H9 (cell line): Measurements from ENCODE around the gene TPSAB1. TPM values are rescaled to one million over a fixed set of nuclear protein-coding genes. Genes with fewer than 3 reads are reported as not detected.

Experiments used
- DNase-seq: peaks from one replicate; pipeline ENCODE4 v3.0.0-alpha.2; 2017
- H2AFZ ChIP-seq: one replicate; pipeline ENCODE4 v1.6.1; 2013; ENCODE audit warnings: mild to moderate bottlenecking, low read length, control low read depth, moderate library complexity
- H2AK5ac ChIP-seq: 2 replicates; pipeline ENCODE4 v1.6.1; 2013; ENCODE audit warnings: low read length, control low read depth, mixed read lengths; ENCODE audit not compliant: insufficient read length
- H2BK120ac ChIP-seq: one replicate; pipeline ENCODE4 v1.6.1; 2013; ENCODE audit warnings: low read depth, mild to moderate bottlenecking, low read length, control low read depth, inconsistent platforms; ENCODE audit not compliant: poor library complexity, severe bottlenecking
- H2BK12ac ChIP-seq: 2 replicates; pipeline ENCODE4 v1.6.1; 2013; ENCODE audit warnings: low read length, control low read depth, mixed read lengths, low read depth; ENCODE audit not compliant: insufficient read length
- H2BK15ac ChIP-seq: 2 replicates; pipeline ENCODE4 v1.6.1; 2013; ENCODE audit warnings: low read depth, low read length, control low read depth
- H2BK20ac ChIP-seq: one replicate; pipeline ENCODE4 v1.6.1; 2013; ENCODE audit warnings: low read depth, mild to moderate bottlenecking, low read length, control low read depth, inconsistent platforms; ENCODE audit not compliant: poor library complexity, severe bottlenecking
- H2BK5ac ChIP-seq: 2 replicates; pipeline ENCODE4 v1.6.1; 2013; ENCODE audit warnings: low read length, control low read depth, mixed read lengths; ENCODE audit not compliant: insufficient read length
- H3K14ac ChIP-seq: 2 replicates; pipeline ENCODE4 v1.6.1; 2013; ENCODE audit warnings: low read length, control low read depth; ENCODE audit not compliant: insufficient read depth
- H3K18ac ChIP-seq: 2 replicates; pipeline ENCODE4 v1.6.1; 2013; ENCODE audit warnings: low read depth, mild to moderate bottlenecking, mixed read lengths, low read length, control low read depth; ENCODE audit not compliant: insufficient read length
- H3K23ac ChIP-seq: 2 replicates; pipeline ENCODE4 v1.6.1; 2013; ENCODE audit warnings: low read length, control low read depth, mixed read lengths, low read depth; ENCODE audit not compliant: insufficient read length
- H3K23me2 ChIP-seq: 2 replicates; pipeline ENCODE4 v1.6.1; 2013; ENCODE audit warnings: low read depth, mild to moderate bottlenecking, mixed read lengths, low read length, control low read depth; ENCODE audit not compliant: insufficient read length, poor library complexity, severe bottlenecking
- H3K27ac ChIP-seq: 2 replicates; pipeline ENCODE4 v1.5.1; 2013; ENCODE audit warnings: low read length, control low read depth, mixed read lengths, low read depth; ENCODE audit not compliant: insufficient read length
- H3K27me3 ChIP-seq: 2 replicates; pipeline ENCODE4 v1.6.1; 2013; ENCODE audit warnings: low read length, control low read depth, inconsistent platforms; ENCODE audit not compliant: insufficient read depth
- H3K4ac ChIP-seq: 2 replicates; pipeline ENCODE4 v1.6.1; 2013; ENCODE audit warnings: low read depth, mild to moderate bottlenecking, control low read depth, inconsistent platforms, low read length, moderate library complexity
- H3K4me1 ChIP-seq: 2 replicates; pipeline ENCODE4 v1.6.1; 2013; ENCODE audit warnings: low read length, control low read depth, inconsistent platforms; ENCODE audit not compliant: insufficient read depth
- H3K4me2 ChIP-seq: 2 replicates; pipeline ENCODE4 v1.6.1; 2013; ENCODE audit warnings: low read length, control low read depth, mixed read lengths; ENCODE audit not compliant: insufficient read length, insufficient read depth
- H3K56ac ChIP-seq: 2 replicates; pipeline ENCODE4 v1.6.1; 2013; ENCODE audit warnings: low read depth, mild to moderate bottlenecking, mixed read lengths, low read length, control low read depth; ENCODE audit not compliant: insufficient read length
- H3K79me1 ChIP-seq: 2 replicates; pipeline ENCODE4 v1.6.1; 2013; ENCODE audit warnings: low read depth, mild to moderate bottlenecking, moderate library complexity, low read length, control low read depth, inconsistent platforms; ENCODE audit not compliant: insufficient read depth, poor library complexity, severe bottlenecking
- H3K79me2 ChIP-seq: 2 replicates; pipeline ENCODE4 v1.6.1; 2013; ENCODE audit warnings: low read length, control low read depth, inconsistent platforms; ENCODE audit not compliant: insufficient read depth
- H3K9ac ChIP-seq: 2 replicates; pipeline ENCODE4 v1.6.1; 2013; ENCODE audit warnings: low read length, control low read depth, mixed read lengths; ENCODE audit not compliant: insufficient read length; ENCODE audit errors: extremely low read depth
- H3K9me3 ChIP-seq: one replicate; pipeline ENCODE4 v1.6.1; 2013; ENCODE audit warnings: low read depth, low read length, inconsistent platforms; ENCODE audit not compliant: control insufficient read depth
- H3T11ph ChIP-seq: one replicate; pipeline ENCODE4 v1.6.1; 2013; ENCODE audit warnings: mild to moderate bottlenecking, low read length, control low read depth, inconsistent platforms
- H4K20me1 ChIP-seq: one replicate; pipeline ENCODE4 v1.6.1; 2013; ENCODE audit not compliant: control insufficient read depth, insufficient read length, insufficient read depth
- H4K5ac ChIP-seq: 2 replicates; pipeline ENCODE4 v1.6.1; 2013; ENCODE audit warnings: low read depth, mild to moderate bottlenecking, mixed read lengths, low read length, control low read depth; ENCODE audit not compliant: insufficient read length
- H4K8ac ChIP-seq: replicated peaks from 2 replicates; pipeline ENCODE4 v1.6.1; 2013; ENCODE audit warnings: low read length, control low read depth, mixed read lengths, low read depth; ENCODE audit not compliant: insufficient read length
- H4K91ac ChIP-seq: 2 replicates; pipeline ENCODE4 v1.6.1; 2013; ENCODE audit warnings: low read depth, mild to moderate bottlenecking, moderate library complexity, mixed read lengths, low read length, control low read depth; ENCODE audit not compliant: insufficient read length
- H3K27ac Mint-ChIP-seq, 3 experiments: 2 replicates in 2 of 3; 3 replicates in 1 of 3; pipeline ENCODE4 v1.8.0; 2020 to 2021; ENCODE audit warnings: mixed read lengths in 3 of 3, mild to moderate bottlenecking in 1 of 3, moderate library complexity in 1 of 3
- H3K27me3 Mint-ChIP-seq: 2 replicates; pipeline ENCODE4 v1.8.0; 2021; ENCODE audit warnings: low read depth, mild to moderate bottlenecking, moderate library complexity, mixed read lengths
- H3K36me3 Mint-ChIP-seq, 3 experiments: 2 replicates in 2 of 3; 3 replicates in 1 of 3; pipeline ENCODE4 v1.8.0; 2020 to 2021; ENCODE audit warnings: low read depth in 3 of 3, mixed read lengths in 3 of 3; ENCODE audit not compliant: insufficient read depth in 1 of 3
- H3K4me1 Mint-ChIP-seq, 2 experiments: 2 replicates each; pipeline ENCODE4 v1.8.0; 2020; ENCODE audit warnings: mixed read lengths in 2 of 2
- H3K4me3 Mint-ChIP-seq, 2 experiments: 2 replicates in 1 of 2; 3 replicates in 1 of 2; pipeline ENCODE4 v1.8.0; 2020 to 2021; ENCODE audit warnings: mild to moderate bottlenecking in 2 of 2, mixed read lengths in 2 of 2, moderate library complexity in 1 of 2
- H3K9me3 Mint-ChIP-seq, 2 experiments: 2 replicates in 1 of 2; 3 replicates in 1 of 2; pipeline ENCODE4 v1.8.0; 2020; ENCODE audit warnings: mild to moderate bottlenecking in 2 of 2, mixed read lengths in 2 of 2, moderate library complexity in 1 of 2
- WGBS: extraction: QIAGEN DNeasy Blood & Tissue Kit; methylation state at CpG from one replicate; pipeline ENCODE4 v1.1.7; 2013; ENCODE audit warnings: missing lambda C conversion rate, low lambda C conversion rate, mixed read lengths; ENCODE audit not compliant: insufficient read length; ENCODE audit errors: extremely low coverage; 5-methylcytosine and 5-hydroxymethylcytosine counted together
- total RNA-seq: library from RNA; stranded (reverse); gene quantifications from 2 replicates; pipeline ENCODE4 v1.2.1, GENCODE V29; 2021
- TF ChIP-seq, protein P1 (sequence below): fragments of 200-600 bp; sonication (generic); conservative IDR thresholded peaks from 3 replicates; pipeline ENCODE4 v1.8.0; 2021; ENCODE audit warnings: antibody characterized with exemption, mild to moderate bottlenecking

The TPSAB1 gene
- total RNA-seq, 1 experiment from 2014 or later = not detected

DNA sequence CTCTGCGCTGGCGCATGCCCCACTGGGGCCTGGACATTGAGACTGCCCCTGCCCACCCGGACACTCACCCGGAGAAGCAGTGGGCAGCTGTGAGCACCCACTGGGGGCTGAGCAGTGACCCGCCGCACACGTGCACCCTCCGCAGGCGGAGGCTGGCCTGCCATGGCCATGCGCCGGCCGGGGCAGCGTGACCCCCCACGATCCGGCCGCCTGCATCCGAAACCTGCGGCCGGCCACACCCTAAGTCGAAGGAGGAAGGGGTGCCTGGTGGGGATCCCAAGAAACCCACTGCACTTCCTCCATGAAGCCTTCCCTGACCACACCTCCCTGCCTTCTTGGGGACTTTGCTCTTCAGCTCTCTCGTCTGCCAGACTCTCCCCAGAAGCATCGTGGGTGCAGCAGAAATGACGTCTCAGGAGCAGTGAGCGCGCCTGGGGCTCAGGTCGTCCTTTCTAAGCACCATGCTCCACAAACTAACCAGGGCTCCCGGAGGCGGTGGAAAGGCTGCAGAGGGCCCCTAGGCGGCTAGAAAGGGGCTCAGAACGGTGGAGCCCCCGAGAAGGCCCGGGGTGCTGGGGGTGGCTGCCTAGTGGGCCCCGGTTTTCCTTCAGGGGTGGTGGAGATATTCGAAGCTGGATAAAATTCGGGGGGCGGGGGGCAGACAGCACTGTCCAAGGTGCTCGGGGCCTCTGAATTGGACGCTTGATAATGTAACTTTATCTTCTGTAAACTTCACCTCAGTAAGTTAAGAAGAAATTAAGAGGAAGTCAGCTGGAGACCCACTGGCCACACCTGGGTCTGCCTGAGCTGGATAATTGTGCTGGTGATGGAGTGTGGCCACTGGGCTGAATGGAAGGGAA lies 16.9 kb upstream of the TPSAB1 start:
- TF ChIP-seq, protein P1, sequence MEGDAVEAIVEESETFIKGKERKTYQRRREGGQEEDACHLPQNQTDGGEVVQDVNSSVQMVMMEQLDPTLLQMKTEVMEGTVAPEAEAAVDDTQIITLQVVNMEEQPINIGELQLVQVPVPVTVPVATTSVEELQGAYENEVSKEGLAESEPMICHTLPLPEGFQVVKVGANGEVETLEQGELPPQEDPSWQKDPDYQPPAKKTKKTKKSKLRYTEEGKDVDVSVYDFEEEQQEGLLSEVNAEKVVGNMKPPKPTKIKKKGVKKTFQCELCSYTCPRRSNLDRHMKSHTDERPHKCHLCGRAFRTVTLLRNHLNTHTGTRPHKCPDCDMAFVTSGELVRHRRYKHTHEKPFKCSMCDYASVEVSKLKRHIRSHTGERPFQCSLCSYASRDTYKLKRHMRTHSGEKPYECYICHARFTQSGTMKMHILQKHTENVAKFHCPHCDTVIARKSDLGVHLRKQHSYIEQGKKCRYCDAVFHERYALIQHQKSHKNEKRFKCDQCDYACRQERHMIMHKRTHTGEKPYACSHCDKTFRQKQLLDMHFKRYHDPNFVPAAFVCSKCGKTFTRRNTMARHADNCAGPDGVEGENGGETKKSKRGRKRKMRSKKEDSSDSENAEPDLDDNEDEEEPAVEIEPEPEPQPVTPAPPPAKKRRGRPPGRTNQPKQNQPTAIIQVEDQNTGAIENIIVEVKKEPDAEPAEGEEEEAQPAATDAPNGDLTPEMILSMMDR = no peak
- no peak overlapping the region for H2BK5ac ChIP-seq
- no peaks in the 10 kb centered on the region for H3K79me1 ChIP-seq
- H2AK5ac ChIP-seq = no peak overlapping the region
- no peak overlapping the region for H3K14ac ChIP-seq
- no peak overlapping the region for H2BK12ac ChIP-seq
- H3K27ac ChIP-seq = no peak overlapping the region
- no peak overlapping the region for H3K4me2 ChIP-seq
- H3K4ac ChIP-seq = no peak overlapping the region
- WGBS = no CpG with 5 or more reads among the region's 38 CpGs
- no peak overlapping the region for H3T11ph ChIP-seq
- Mint-ChIP-seq H3K9me3 (peaks cover 0 to 3% of the 10 kb centered on the region in 2 experiments; a peak in 1 of 5 replicates), H3K4me3 (no peak overlapping the region; a peak in 1 of 5 replicates), H3K27me3 (peaks cover 12% of the 10 kb centered on the region), H3K36me3 (peaks cover 5 to 9% (median 9%) of the 10 kb centered on the region in 3 experiments; a peak in 5 of 7 replicates), H3K4me1 (peaks cover 0 to 2% of the 10 kb centered on the region in 2 experiments; a peak in 1 of 4 replicates), H3K27ac (peak overlapping the region in 2 of 3 experiments; percentile 74 to 95; a peak in 4 of 7 replicates)
- H2BK120ac ChIP-seq = no peak overlapping the region
- no peak overlapping the region for H4K91ac ChIP-seq
- H4K20me1 ChIP-seq = no peaks in the 10 kb centered on the region
- no peaks in the 10 kb centered on the region for H3K27me3 ChIP-seq
- no peaks in the 10 kb centered on the region for H3K23me2 ChIP-seq
- H3K18ac ChIP-seq = no peak overlapping the region
- H3K56ac ChIP-seq = no peak overlapping the region
- no peak overlapping the region for H2BK15ac ChIP-seq
- H3K4me1 ChIP-seq = no peaks in the 10 kb centered on the region
- no peak overlapping the region for H4K5ac ChIP-seq
- H4K8ac ChIP-seq = no peak overlapping the region
- no peak for DNase-seq
- H2BK20ac ChIP-seq = no peak overlapping the region
- H3K9me3 ChIP-seq = no peaks in the 10 kb centered on the region
- no peak overlapping the region for H2AFZ ChIP-seq
- H3K79me2 ChIP-seq = no peaks in the 10 kb centered on the region
- H3K9ac ChIP-seq = no peak overlapping the region
- no peak overlapping the region for H3K23ac ChIP-seq
